GM12873 (cell line): ENCODE results near the gene UBE2G1.
A peak's percentile ranks its signal among the peaks of the same experiment; 100 is the strongest.

Source experiments
- TF ChIP-seq, protein P1 (sequence below): IDR thresholded peaks from 2 replicates; pipeline ENCODE4 v1.5.1; 2012; ENCODE audit warnings: low read depth, mild to moderate bottlenecking, moderate library complexity, low read length, control low read depth; ENCODE audit not compliant: insufficient read depth; ENCODE audit errors: missing control alignments

Gene UBE2G1

DNA sequence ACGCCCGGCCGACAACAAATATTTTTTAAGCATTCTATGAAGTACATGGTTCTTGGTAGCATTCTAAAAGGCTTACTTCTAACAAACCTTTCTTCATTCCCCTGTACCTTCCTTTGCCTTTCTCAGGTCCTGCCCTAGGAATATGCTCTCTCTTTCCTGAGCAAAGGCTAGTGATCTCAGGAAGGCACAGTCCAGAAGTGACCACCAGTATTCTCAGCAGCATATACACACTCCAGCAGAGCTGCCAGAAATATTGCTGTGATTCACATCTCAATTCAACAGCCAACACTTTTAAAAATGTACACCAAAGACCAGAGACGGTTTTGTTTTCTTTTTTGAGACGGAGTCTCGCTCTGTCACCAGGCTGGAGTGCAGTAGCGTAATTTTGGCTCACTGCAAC is 61.3 kb downstream of the UBE2G1 start:
- TF ChIP-seq, protein P1, sequence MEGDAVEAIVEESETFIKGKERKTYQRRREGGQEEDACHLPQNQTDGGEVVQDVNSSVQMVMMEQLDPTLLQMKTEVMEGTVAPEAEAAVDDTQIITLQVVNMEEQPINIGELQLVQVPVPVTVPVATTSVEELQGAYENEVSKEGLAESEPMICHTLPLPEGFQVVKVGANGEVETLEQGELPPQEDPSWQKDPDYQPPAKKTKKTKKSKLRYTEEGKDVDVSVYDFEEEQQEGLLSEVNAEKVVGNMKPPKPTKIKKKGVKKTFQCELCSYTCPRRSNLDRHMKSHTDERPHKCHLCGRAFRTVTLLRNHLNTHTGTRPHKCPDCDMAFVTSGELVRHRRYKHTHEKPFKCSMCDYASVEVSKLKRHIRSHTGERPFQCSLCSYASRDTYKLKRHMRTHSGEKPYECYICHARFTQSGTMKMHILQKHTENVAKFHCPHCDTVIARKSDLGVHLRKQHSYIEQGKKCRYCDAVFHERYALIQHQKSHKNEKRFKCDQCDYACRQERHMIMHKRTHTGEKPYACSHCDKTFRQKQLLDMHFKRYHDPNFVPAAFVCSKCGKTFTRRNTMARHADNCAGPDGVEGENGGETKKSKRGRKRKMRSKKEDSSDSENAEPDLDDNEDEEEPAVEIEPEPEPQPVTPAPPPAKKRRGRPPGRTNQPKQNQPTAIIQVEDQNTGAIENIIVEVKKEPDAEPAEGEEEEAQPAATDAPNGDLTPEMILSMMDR, result no peak

DNA sequence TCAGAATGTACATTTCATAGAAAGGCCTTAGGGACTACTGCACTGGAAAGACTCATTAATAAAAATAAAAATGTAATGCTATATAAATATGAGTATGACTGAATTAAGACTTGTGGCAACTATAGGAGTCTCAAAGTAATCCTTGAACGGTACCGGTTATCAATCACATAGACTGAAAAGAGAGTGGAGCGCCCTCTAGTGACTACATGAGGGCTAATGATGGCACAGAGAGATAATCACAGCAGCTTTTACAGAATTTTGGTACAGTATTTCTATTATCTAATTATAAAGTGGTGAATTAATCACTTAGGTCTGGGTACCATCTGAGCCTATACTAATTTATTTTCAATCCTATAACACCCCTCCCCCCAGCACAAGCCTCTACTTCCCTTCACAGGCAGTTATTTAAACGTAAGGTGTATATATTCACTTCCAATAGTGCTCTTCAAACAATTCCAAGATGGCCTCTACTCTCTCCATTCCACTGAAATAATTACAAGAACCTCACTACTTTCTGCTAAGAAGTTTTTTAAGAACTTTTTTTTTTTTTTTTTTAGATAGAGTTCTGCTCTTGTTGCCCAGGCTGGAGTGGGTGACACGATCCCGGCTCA is 62.0 kb downstream of the UBE2G1 start:
- TF ChIP-seq, protein P1, result peak; percentile 69

DNA sequence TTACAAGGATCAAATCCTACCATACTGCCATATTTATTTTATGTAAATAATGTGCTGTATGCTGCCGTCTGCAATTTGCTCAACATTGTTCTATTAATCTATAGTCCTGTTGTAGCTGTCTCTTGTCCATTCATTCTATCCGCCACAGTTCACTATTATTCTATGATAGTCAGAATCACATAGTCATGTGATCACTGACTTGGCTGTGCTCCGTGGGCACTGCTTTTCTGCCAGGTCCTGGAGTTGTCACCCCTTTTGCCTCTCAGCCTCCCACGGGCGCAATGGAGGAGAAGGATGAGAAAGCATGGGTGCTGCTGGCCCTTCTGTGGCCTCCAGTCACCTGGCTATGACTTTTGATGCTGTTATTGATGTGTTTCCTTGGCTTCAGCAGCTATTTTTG is 65.4 kb downstream of the UBE2G1 start:
- TF ChIP-seq, protein P1, result no peak

DNA sequence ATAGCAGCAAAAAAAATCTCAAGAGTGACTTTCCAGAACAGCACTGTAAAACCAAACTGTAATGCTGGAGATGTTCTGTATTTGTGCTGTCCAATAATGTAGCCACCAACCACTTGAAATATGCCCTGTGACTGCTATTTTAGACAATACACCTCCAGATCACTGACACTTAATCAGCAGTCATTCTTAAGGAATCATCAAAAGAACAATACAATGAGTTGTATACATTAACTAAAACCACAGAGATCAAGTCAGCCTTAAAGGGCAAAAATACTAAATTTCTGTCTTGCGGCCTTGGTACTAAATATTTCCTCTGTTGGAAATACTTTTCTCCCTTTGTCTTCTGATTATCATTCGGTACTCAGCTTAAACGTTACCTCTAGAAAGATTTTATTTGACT is 69.1 kb downstream of the UBE2G1 start:
- TF ChIP-seq, protein P1, result no peak

DNA sequence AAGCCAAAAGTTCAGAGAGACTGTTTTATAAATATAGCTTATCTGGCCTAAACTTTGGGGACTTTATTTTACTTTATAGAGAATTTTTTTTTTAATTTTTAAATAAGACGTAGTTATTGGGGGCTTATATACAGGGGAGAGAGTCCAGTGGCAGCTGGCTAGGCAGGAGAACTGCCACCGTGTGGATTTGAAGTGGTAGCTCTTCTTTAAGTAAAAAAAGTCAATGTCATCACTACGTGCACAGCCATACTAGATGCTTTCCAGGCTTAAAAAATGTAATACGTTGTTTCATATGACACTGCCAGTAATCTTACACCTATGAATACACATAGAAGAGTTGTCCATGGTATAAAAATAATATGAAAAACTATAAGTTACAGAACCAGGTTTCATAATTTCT is 70.8 kb downstream of the UBE2G1 start:
- TF ChIP-seq, protein P1, result no peak

DNA sequence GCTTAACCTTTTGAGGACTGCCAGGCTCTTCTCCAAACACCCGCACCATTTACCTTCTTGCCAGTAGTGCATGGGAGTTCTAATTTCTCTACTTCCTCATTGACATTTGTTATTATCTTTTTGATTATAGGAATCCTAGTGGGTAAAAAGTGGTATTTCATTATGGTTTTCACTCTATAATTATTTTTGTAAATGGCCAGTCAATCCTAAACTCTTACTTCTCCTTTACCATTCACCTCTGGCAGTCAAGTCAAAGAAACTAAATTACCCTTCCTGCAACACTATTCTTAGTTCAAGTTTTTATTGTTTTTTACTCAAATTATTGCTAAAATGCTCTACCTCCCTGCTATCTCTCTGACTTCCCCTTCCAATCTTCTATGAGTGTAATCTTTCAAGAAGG is 72.9 kb downstream of the UBE2G1 start:
- TF ChIP-seq, protein P1, result peak; percentile 5

DNA sequence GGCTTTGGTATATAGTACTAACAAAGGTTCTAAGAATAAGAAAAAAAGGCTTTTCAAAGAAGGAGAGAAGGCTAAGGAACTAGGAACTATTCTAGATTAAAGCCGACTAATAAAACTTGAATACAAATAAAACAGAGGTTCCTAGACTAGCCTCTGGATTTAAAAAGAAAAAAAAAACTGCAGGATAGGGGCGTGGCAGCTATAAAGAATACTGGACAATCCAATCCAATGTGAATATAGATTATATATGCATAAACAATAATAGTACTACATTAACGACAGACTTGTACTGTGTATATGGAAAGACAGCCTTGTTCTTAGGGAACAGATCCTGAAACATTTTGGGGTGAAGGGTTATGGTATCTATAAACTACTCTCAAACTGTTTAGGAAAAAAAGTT is 78.8 kb downstream of the UBE2G1 start:
- TF ChIP-seq, protein P1, result no peak
